ENCODE measurements around the gene GRIK1.

The GRIK1 gene

GRCh38 chr21:29800056-29800455 is 139.7 kb downstream of the GRIK1 start:
- Histone ChIP-seq H3K36me3 (ENCODE audit: insufficient read depth, low read length) (no peaks in the 10 kb centered on the region), H3K4me2 (ENCODE audit: low read depth, low read length, poor library complexity, severe bottlenecking) (no peak overlapping the region), H3K9ac (ENCODE audit: low read depth, low read length, poor library complexity, severe bottlenecking) (no peak overlapping the region), H3K27me3 (ENCODE audit: insufficient read depth, low read length, poor library complexity, severe bottlenecking) (no peaks in the 10 kb centered on the region), H3F3A (ENCODE audit: low read depth) (no peaks in the 10 kb centered on the region), H4K20me1 (ENCODE audit: insufficient read depth, low read length, poor library complexity, severe bottlenecking) (no peaks in the 10 kb centered on the region), H3K9me2 (replicated peaks; ENCODE audit: low read depth, low read length) (no peaks in the 10 kb centered on the region), H3K79me2 (ENCODE audit: insufficient read depth, low read length) (no peaks in the 10 kb centered on the region), H3K4me3 (ENCODE audit: low read length, poor library complexity, severe bottlenecking) (no peak overlapping the region), H2AFZ (ENCODE audit: low read length) (no peak overlapping the region), H3K9me3 (ENCODE audit: insufficient read depth, low read depth, low read length) (no peaks in the 10 kb centered on the region), H3K4me1 (ENCODE audit: insufficient read depth, low read length, poor library complexity, severe bottlenecking) (no peaks in the 10 kb centered on the region)
- no peak for TF ChIP-seq CTCF (conservative IDR thresholded peaks at IDR 0.05; ENCODE audit: low read length)

GRCh38 chr21:29798840-29799239 is 141.0 kb downstream of the GRIK1 start:
- no peaks in the 10 kb centered on the region for H3K27me3 ChIP-seq (ENCODE audit: insufficient read depth, low read length, poor library complexity, severe bottlenecking)
- no peak for TF ChIP-seq CTCF (conservative IDR thresholded peaks at IDR 0.05; ENCODE audit: low read length)
- TF ChIP-seq EZH2phosphoT487 (IDR thresholded peaks at IDR 0.05; ENCODE audit: borderline replicate concordance): no peak
- no peak overlapping the region for H3K4me2 ChIP-seq (ENCODE audit: low read depth, low read length, poor library complexity, severe bottlenecking)

GRCh38 chr21:29797155-29797554 is 142.6 kb downstream of the GRIK1 start:
- H4K20me1 ChIP-seq (ENCODE audit: insufficient read depth, low read length, poor library complexity, severe bottlenecking): no peaks in the 10 kb centered on the region
- H3K4me2 ChIP-seq (ENCODE audit: low read depth, low read length, poor library complexity, severe bottlenecking): no peak overlapping the region
- no peaks in the 10 kb centered on the region for H3K9me2 ChIP-seq (replicated peaks; ENCODE audit: low read depth, low read length)
- no peaks in the 10 kb centered on the region for H3K36me3 ChIP-seq (ENCODE audit: insufficient read depth, low read length)
- no peak overlapping the region for H2AFZ ChIP-seq (ENCODE audit: low read length)
- H3K4me3 ChIP-seq (ENCODE audit: low read length, poor library complexity, severe bottlenecking): no peak overlapping the region
- no peaks in the 10 kb centered on the region for H3F3A ChIP-seq (ENCODE audit: low read depth)
- H3K4me1 ChIP-seq (ENCODE audit: insufficient read depth, low read length, poor library complexity, severe bottlenecking): no peaks in the 10 kb centered on the region
- TF ChIP-seq CTCF (conservative IDR thresholded peaks at IDR 0.05; ENCODE audit: low read length) (no peak), EZH2phosphoT487 (IDR thresholded peaks at IDR 0.05; ENCODE audit: borderline replicate concordance) (no peak)
- no peaks in the 10 kb centered on the region for H3K9me3 ChIP-seq (ENCODE audit: insufficient read depth, low read depth, low read length)
- no peaks in the 10 kb centered on the region for H3K79me2 ChIP-seq (ENCODE audit: insufficient read depth, low read length)
- H3K9ac ChIP-seq (ENCODE audit: low read depth, low read length, poor library complexity, severe bottlenecking): no peak overlapping the region
- no peaks in the 10 kb centered on the region for H3K27me3 ChIP-seq (ENCODE audit: insufficient read depth, low read length, poor library complexity, severe bottlenecking)

More at GRCh38 chr21:29798840-29799239, 141.0 kb downstream of the GRIK1 start:
- Histone ChIP-seq H3K9me3 (ENCODE audit: insufficient read depth, low read depth, low read length) (no peaks in the 10 kb centered on the region), H3K9ac (ENCODE audit: low read depth, low read length, poor library complexity, severe bottlenecking) (no peak overlapping the region), H3K4me3 (ENCODE audit: low read length, poor library complexity, severe bottlenecking) (no peak overlapping the region), H3F3A (ENCODE audit: low read depth) (no peaks in the 10 kb centered on the region), H3K9me2 (replicated peaks; ENCODE audit: low read depth, low read length) (no peaks in the 10 kb centered on the region), H4K20me1 (ENCODE audit: insufficient read depth, low read length, poor library complexity, severe bottlenecking) (no peaks in the 10 kb centered on the region), H3K79me2 (ENCODE audit: insufficient read depth, low read length) (no peaks in the 10 kb centered on the region), H3K4me1 (ENCODE audit: insufficient read depth, low read length, poor library complexity, severe bottlenecking) (no peaks in the 10 kb centered on the region), H2AFZ (ENCODE audit: low read length) (no peak overlapping the region), H3K36me3 (ENCODE audit: insufficient read depth, low read length) (no peaks in the 10 kb centered on the region)

Data from Loucy (cell line).